HG02852 (cell line): ENCODE results near the gene GPR32.
"Not testable (repeated sequence)": the region's sequence is repeated elsewhere in the genome, so short reads cannot be mapped to it uniquely, and the experiment has no call there.

Experiments used
- ATAC-seq: cut with Tn5 transposase; IDR thresholded peaks from one replicate; pipeline ENCODE4 v1.9.1; 2021; ENCODE audit warnings: mild to moderate bottlenecking, moderate library complexity; ENCODE audit not compliant: unreplicated experiment

Gene GPR32

GRCh38 chr19:50770164-50770563 lies at the start of gene GPR32:
Gene GPR32, plus strand, starts transcription at chr19:50770464. Its CDS starts 137 bp downstream, at chr19:50770601.
- not testable (repeated sequence) for ATAC-seq

DNA sequence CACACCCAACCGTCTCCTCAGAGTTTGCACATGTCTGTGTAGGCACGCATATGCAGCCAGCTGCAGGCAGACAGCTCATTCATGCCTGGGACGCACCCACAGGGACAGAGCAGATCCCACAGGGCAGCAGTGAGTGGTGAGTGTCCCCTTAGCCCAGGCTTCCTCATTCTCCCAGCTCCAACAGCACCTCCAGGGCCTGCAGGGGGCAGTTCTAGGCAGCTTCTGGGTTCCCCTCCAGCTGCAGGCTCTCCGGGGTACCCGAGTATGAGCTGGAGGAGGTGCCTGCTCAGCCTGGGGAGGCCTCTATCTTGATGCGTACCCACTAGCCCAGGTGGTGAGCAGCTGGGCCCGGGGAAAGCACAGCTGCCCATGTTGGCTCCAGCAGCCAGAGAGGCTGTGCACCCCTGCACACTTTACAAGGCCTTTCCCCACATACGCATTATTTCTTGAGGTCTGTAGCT lies 49.3 kb upstream of the GPR32 start:
- ATAC-seq, result no peak

- no peak for ATAC-seq
These were observed 48.7 kb upstream of the GPR32 start for GRCh38 chr19:50721441-50722137.

GRCh38 chr19:50722201-50723013 lies 47.9 kb upstream of the GPR32 start:
- no peak for ATAC-seq

GRCh38 chr19:50723069-50723468 lies 47.2 kb upstream of the GPR32 start, which contains the start of gene CLEC11A:
Gene CLEC11A, plus strand, starts transcription at chr19:50723364. Its CDS starts 162 bp downstream, at chr19:50723526.
- ATAC-seq, result no peak

- no peak for ATAC-seq
These were observed 46.3 kb upstream of the GPR32 start for GRCh38 chr19:50723735-50724521.

- ATAC-seq, result peak; percentile 63
These were observed 45.6 kb upstream of the GPR32 start for GRCh38 chr19:50724522-50725217.

DNA sequence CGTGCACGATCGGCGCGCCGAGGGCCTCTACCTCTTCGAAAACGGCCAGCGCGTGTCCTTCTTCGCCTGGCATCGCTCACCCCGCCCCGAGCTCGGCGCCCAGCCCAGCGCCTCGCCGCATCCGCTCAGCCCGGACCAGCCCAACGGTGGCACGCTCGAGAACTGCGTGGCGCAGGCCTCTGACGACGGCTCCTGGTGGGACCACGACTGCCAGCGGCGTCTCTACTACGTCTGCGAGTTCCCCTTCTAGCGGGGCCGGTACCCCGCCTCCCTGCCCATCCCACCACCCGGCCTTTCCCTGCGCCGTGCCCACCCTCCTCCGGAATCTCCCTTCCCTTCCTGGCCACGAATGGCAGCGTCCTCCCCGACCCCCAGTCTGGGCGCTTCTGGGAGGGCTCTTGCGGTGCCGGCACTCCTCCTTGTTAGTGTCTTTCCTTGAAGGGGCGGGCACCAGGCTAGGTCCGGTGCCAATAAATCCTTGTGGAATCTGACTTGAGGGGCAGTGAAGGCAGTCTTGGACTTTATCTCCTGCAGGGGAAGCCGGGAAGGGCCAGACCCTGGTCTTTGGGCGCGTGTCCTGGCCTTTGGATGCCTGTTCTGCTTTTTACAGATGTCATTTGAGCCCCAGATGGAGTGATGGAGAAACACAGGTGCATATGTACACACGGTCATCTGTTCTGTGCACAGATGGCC lies 44.9 kb upstream of the GPR32 start:
- peak; percentile 24 for ATAC-seq

GRCh38 chr19:50725911-50726230 lies 44.4 kb upstream of the GPR32 start:
- no peak for ATAC-seq

GRCh38 chr19:50728084-50728737 lies 42.1 kb upstream of the GPR32 start:
- ATAC-seq, result no peak

DNA sequence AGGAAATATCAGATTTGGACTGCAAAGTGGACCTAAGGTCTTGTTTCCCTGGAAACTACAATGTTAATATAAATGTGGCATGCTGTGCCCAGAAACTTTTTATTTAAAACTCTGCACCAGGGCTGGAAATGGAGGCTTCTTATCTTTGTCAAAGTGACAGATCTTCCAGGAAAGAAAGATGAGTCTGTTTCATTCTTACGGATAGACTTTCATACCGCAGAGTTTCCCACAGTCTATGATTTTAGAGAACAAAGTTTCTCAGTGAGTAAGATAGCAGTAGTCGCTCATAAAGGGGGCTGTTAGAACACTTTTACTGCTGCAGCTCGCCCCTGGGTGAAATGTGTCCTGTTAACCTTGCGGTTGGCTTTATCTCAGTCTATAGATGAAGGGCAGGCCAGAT lies 40.4 kb upstream of the GPR32 start:
- no peak for ATAC-seq

DNA sequence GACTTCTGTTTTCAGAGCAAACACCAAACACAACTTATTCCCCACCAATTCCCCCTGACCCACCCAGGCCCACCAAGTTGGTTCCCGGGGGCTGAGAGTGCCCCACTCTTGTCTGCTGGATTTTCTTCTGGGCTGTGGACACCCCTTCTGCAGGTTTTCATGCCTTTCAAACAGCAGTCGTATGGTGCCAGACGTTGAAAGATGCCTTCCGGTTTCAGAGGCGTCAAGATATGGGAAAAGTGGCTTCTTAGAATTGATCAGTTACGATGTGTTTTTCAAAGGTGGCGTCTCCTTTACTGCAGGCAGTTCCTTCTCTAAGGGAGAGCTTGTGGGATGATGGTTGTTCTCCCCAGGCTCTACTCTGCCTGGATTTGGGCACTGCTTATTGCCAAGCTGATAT lies 34.4 kb upstream of the GPR32 start:
- ATAC-seq, result no peak

- ATAC-seq, result no peak
These were observed 33.9 kb upstream of the GPR32 start for GRCh38 chr19:50736338-50736737.

DNA sequence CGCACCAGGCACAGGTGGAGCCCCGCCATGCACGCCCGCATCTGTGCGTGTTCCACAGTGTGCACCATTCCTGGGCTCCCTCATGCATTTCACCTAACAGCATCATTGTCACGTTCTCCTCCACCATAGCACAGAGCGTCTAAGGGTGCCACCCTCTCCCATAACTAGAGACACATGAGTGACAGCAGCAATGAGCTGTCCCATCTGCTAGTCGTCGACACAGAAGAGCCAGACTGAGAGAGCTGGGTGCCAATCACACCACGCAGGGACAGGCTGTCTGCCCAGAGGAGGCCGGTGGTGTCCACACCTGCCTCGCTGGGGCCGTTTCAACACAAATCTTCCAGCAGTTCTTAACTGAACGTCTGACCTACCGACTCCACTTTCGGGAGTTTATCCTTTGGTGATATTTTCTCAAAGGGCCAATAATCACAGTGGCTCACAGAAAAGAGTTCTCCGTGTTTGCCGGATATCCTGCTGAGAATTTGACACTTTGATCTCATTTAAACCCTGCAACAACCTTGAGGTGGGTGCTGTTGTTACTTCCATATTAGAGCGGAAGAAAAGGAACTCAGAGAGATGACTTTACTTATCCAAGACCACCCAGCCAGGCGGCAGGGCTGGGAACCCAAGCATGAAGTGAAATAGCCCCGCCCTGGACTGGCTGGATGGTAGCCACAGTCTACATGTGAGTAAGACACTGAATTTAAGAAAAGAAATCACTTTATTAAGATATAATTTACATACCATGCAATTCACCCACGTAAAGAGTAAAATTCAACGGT lies 30.9 kb upstream of the GPR32 start:
- no peak for ATAC-seq

DNA sequence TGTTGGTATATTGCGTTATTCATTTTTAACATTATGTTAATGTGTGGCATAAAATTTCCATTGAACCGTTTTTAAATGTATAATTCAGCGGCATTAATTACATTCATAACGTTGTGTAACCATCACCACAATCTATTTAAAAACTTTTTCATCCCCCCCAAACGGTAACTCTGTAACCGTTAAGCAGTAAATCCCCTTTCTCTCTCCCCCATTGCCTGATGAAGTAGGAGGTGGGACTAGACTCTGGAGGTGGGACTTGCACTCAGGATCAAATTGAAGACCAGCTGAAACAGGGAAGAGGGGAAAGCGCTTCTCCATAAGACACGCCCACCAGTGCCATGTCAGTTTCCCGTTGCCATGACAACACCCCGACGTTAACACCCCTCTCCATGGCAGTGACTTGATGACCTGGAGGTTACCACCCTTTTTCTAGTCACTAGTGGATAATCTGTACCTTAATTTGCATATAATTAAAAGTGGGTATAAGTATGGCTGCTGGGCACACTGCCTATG lies 30.3 kb upstream of the GPR32 start:
- ATAC-seq, result no peak

DNA sequence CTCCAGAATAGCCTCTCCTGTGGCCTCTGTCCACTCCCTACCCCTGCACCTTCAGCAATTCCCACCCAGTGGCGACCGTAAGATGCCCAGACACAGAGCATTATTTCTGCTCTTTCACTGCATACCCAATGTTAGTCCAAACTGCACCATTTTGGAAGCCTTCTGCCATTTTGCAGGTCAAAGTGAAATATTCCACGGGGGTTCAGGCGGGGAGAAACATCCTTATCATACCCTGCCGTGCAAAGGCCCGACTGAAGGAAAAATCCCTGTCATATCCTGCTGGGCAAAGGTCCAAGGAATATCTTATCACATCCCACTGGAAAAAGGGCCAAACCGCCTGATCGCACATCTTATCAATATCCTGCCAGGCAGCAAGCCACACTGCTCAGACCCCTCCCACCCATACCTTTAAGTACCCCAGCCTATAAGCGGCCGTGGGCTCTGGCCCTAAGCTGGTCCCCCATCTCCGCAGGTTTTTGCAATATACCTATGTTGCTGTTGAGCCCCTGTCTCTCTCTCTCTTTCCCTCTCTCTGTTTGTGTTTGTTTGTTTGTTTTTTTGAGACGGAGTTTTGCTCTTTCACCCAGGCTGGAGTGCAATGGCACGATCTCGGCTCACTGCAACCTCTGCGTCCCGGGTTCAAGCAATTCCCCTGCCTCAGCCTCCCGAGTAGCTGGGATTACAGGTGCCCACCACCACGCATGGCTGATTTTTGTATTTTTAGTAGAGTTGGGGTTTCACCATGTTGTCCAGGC lies 28.9 kb upstream of the GPR32 start:
- ATAC-seq, result no peak

GRCh38 chr19:50743537-50743936 lies 26.7 kb upstream of the GPR32 start:
- no peak for ATAC-seq

- no peak for ATAC-seq
These were observed 25.0 kb upstream of the GPR32 start for GRCh38 chr19:50745221-50745620.
